CD1c-positive myeloid dendritic cell (primary cell): ENCODE results near the gene CENPX.

Experiments
- DNase-seq: peaks from one replicate; pipeline ENCODE4 v3.0.0-alpha.2; 2016; ENCODE audit errors: extremely low spot score

CENPX gene

DNA sequence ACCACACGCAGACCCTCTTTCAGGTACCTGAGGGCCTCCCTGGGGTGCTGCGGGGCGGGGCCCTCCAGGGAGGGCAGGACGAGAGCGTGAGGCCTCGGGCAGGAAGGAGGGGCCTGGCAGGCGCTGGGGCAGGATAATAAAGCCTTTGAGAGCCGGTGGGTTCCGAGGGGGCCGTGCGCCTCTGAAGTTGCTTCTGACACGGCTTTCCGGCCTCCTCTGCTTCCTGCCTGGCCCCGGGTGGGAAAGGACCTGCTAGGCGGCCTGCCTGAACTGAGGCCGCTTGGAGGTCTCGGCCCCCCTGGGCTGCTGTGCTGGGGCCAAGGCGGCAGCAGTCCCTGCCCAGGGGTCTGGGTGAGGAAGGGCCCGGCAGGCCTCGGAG is 10.4 kb downstream of the CENPX start:
- DNase-seq = no peak

DNA sequence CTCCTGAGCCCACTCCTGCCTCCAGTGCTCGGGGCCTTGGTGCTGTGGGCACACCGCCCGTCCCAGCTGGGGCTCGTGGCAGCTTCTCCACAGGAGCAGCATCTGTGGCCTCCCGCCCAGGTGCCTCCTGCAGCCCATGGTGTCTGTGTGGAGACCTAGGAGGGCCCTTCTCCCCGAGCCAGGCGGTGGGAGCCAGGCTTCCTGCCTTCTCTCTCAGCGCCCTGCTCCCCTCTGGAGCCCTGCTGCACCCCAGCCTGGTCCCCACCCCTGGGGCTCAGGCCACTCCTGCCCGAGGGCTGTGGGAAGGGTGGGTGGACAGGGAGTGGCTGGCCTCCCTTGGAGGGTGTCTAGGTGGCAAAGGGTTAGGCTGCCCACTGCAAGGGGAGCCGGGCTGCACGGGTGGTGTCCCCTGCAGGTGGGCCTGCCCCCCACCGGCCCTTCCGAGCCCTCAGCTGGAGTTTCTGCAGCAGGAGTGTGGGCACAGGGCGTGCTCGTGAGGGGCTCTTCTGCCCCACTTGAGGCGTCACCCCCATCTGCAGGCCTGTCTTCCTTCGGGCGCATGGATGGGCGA is 11.0 kb downstream of the CENPX start:
- no peak for DNase-seq

DNA sequence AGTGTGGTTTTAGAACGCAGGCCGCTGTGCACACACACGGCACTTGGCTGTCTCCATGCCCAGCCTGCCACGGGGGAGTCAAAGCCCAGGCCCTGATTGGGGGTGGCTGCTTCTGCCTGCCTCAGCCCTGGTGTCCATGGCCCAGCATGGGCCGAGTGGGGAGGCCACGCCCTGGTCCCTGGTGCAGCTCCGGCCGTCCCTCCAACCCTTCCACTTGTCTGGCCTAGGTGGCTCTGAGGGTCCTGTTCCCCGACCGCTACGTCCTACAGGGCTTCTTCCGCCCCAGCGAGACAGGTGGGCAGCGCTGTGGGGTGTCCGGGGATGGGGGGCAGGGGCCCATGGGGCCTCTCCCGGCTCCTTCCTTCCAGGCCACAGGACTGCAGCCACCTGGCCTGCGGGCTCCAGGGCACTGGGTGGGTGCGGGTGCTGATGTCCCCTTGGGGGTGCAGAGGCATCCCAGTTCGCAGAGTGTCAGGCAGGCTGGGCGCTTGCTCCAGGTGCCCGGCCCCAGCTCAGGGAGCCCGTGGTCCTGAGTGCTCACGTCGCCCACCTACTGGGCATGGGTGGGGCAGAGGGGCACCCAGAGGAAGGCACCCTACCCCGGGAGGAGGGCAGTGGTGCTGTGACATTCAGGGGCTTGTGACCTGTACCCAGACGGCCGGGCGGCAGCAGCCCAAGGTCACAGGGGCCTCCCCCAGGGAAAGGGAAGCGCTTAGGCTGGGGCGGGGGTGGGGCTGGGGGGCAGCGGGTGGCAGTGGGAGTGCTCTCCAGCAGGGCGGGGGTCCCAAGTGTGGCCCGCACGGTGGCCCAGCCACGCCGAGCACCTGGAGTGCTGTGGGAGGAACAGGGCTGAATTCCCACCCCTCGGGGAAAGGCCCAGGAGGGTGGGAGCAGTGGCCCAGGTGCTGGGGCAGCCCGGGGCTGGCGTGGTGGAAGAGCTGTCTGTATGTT is 11.8 kb downstream of the CENPX start:
- DNase-seq = no peak

DNA sequence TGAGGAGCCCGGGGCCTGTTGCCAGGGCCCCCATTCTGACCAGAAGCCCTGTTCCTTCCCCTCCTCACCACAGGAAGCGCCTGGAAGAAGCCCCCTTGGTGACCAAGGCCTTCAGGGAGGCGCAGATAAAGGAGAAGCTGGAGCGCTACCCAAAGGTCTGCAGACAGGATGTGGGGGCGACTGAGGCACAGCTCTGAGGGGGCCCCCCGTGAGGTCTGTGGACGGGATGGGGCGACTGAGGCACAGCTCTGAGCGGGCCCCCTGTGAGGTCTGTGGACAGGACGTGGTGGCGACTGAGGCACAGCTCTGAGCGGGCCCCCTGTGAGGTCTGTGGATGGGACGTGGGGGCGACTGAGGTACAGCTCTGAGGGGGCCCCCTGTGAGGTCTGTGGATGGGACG is 13.3 kb downstream of the CENPX start:
- no peak for DNase-seq

DNA sequence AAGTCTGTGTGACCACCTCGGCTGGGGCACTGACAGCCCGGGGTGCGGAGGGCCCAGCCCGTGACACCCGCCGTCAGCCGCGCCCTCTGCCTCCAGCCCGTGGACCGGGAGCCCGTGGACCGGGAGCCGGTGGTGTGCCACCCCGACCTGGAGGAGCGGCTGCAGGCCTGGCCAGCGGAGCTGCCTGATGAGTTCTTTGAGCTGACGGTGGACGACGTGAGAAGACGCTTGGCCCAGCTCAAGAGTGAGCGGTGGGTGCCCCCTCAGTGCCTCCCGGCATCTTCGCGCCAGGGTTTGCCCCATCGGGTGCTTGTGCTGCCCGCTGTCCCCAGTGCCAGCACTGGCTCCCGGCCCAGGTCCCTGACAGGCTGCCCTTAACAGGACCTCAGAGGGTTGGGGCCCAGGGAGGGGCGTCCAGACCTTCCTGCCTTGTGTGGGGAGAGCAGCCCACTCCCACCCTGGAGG is 13.7 kb downstream of the CENPX start:
- DNase-seq = no peak

DNA sequence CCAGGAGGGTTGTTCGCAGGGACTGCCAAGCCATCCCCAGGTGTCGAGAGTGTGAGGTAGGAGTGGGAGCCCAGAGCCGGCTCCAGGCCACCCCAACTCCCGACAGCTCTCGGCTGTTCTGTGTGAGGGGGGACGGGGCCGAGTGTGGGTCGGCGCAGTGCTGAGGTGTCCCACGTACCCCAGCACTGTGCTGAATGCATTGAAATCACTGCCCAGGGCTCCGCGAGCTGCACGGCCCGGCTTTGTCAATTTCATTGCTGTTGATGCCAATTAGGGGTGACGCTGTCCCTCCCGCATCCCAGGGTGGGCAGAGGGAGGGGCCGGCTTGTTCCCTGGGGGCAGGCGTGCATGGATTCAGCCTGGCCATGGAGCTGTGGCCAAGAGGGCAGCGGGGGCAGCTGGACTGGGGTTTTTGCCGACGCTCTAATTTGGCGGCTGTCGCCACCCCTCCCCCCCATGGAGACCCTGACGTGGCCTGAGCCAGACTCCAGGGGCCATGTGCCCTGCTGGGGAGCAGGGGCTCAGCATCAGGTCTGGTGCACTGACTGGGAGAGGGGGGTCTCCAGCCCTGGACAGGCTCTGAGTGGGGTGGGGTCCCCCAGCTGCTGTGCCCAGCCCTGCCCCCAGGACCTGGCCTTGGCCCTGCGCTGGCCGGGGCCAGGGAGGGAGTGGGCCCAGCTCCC is 14.3 kb downstream of the CENPX start:
- no peak for DNase-seq

DNA sequence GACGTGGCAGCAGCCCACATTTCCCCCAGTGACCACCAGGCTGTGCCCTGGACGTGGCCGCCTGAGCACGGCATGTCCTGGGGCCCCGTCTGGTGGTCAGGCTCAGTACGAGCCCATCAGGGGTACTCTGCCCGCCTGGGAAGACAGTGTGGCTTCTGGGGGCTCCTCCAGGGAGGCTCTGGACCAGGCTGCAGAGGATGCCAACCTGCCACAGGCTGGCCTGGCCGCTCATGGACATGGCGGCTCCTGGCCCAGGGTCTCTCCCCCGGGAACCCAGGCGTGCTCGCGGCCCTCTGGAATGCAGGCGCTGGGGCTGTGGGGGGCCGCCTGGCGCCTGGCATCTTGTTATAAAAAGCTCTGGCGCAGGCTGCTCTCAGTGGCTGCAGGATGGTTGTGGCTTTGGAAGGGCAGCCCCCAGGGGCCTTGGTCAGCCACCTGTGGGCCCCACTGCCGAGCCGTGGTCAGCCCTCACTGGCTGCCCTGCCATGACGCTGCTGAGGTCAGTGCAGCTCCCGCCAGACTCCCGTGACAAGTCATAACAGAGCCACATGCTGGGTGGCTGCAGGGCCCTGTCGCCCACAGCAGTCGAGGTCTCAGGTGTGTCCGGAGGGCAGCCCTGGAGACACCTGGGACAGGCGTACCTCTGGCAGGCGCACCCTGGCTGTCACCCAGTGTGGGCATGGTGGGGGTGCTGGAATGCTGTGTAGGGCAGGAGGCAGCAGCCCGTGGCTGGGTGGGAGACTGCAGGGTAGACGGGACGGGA is 15.0 kb downstream of the CENPX start:
- DNase-seq = no peak

DNA sequence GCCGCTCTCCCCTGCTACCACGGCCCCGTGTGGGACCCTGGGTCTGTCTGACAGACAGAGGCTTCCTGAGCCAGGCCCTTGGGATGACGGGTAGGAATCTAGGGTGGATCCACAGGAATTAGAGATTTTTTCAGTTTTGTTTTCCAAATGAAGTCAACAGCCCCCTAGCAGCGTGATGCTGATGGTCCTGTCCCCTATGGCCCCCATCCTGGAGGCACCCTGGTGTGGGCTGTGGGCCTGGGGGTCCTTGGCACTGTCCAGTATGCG is 15.5 kb downstream of the CENPX start:
- DNase-seq = no peak

DNA sequence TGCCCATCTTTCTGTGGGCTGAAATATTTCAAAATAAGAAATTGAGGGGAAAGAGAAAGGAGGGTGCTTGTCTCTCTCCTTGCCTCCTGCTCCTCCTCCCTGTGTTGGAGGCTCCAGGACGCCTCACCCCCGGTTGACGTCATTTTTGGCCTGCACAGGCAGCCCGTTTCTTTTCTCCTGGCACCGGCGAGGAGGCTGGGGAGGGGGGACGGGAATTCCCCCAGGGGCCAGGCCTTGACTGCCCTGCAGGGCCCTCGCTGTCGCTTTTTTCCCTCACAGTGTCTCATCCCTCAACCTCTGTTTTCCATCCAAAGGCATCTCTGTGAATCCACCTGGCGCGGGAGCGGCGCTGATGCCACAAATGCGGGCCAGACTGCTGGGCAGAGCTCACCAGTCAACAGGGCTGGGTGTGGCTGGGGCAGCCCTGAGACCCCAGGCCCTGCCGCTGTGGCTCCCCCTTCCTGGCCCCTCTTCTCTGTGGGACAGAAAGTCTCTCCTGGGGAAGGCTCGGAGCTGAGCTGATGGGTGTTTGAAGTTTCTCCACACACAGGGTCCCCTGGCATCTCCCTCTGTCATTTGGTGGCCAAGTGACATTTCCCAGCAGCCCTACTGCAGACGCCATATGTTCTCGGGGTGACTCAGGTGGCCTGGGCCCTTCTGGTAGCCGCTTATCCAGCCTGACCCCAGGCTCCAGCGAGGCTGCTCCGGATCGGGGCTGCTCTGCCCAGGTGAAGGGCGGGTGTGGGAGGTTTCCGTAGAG is 16.0 kb downstream of the CENPX start:
- DNase-seq = no peak

DNA sequence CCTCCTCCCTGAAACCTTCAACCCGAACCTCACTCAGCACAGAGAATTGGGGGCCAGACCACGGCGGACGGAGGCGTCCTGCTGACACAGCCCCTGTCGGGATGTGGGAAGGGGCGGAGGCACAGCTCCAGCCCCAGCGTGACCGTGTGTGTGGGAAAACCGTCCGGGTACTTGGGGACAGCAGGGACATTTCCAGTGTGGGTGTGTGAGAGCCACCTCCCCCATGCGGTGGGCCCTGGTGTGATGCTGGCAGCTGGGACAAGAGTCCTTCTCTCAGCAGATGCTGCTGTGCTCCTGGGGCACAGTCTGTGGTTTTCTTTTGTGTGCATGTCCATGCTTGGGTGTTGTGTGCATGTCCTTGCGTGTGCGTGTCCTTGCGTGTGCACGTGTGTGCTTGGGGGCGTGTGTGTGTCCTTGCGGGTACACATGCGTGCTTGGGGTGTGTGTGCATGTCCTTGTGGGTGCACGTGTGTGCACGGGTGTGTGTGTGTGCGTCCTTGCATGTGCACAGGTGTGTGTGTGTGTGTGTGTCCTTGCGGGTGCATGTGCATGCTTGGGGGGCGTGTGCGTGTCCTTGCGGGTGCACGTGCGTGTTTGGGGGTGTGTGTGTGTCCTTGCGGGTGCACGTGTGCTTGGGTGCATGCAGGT is 16.9 kb downstream of the CENPX start:
- DNase-seq = no peak

DNA sequence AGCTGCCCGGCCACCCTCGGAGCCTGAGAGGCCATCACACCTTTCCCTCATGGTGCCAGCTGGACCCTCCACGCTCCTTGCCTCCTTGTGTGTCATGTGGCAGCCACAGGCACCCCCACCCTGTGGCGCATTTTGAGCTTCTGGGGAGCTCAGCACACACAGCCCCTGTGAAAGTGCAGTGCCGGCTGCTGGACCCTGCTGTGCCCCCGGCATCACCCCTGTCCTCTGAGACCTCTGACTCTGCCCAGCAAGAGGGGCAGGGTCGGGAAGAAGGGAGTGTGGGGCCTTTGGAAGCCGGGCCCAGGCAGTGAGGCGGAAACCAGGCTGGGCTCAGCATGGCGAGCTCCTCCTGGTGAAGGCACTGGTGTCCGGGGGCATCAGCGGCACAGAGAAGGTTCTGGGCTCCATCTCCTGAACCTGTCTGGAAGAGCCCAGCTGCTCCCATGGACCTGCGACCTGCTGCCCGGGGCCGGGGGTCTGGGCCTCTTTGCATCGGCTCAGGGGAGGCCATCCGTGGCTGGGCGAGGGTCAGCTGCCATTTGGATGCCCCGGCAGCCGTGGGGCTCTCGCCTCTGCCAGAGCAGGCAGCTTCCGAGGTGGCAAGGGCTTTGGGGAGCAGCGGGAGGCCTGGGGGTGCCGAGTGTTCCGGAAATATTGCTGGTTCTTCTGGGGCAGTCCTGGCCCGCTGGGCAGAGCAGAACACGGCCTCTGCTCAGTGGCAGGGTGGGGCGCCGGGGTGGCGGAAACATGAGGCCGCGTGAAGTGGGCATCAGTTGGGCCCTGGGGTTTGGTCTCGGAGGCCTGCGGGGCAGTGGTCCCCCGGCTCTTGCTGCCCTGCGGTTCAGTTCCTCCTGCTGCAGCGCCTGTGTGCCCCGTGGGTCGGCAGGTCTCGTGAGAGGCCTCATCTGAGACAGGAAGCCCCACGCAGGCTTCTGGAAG is 17.9 kb downstream of the CENPX start:
- DNase-seq = no peak

DNA sequence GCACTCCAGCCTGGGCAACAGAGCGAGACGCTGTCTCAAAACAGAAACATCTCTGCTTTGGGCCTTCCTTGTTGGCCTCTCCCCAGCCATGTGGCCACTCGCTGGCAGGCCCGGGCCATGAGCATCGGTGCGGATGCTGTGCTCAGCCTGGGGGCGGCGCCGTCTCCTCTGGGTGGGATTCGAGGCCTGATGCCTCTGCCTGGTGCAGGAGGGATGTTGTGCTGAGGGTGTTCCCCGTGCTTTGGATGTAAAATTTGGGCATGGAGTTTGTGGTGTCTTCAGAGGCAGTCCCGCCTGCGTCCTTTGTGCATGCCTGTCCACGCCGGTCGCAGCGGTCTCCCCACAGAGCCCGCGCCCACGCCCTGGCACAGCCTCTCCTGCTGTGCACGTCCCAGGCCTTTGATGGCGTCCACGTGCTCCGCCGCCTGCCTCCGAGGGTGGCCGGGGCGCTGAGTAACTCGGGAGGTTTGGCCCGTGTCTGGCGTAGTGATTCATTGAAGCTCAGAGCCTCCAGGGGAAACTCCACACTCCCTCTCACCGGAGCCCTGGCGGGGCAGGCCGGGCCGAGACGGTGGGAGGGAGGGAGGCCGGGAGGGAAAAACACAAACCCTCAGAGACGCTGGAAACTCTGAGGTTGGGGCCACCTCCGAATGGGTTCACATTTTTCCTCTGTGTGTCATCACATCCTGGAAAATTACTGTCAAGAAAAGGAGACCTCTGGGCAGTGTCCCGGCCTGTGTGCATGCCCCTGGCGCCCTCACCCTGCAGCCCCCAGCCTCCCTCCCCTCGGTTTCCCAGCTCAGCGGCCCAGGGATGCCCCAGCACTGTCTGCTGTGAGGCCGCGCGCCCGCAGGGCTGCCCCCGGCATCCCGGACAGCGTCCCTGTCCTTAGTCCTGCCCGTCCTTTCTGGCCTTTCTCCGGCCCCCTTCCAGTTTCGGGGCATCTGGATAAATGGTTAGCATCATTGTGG is 19.0 kb downstream of the CENPX start:
- DNase-seq = no peak

DNA sequence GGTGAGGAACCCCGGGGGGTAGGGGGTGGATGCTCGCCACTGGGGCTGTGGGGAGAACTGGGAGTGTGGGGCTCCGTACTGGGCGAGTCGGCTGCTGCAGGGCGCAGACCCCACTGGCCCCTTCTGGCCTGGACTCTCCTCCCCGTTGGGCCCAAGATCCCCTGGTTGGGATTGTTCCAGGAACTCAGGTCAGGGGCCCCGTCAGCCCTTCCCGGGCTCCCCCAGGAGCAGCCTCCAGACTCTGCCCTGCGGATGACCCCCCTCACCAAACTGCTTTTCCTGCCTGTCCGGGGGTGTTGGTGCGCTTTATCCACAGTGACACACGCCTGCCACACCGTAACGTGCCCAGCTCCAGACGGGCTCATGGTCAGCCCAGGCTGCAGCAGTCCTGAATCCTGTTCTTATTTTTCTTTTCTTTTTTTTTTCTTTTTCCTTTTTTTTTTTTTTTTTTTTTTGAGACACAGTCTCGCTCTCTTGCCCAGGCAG is 21.1 kb downstream of the CENPX start:
- DNase-seq = no peak

DNA sequence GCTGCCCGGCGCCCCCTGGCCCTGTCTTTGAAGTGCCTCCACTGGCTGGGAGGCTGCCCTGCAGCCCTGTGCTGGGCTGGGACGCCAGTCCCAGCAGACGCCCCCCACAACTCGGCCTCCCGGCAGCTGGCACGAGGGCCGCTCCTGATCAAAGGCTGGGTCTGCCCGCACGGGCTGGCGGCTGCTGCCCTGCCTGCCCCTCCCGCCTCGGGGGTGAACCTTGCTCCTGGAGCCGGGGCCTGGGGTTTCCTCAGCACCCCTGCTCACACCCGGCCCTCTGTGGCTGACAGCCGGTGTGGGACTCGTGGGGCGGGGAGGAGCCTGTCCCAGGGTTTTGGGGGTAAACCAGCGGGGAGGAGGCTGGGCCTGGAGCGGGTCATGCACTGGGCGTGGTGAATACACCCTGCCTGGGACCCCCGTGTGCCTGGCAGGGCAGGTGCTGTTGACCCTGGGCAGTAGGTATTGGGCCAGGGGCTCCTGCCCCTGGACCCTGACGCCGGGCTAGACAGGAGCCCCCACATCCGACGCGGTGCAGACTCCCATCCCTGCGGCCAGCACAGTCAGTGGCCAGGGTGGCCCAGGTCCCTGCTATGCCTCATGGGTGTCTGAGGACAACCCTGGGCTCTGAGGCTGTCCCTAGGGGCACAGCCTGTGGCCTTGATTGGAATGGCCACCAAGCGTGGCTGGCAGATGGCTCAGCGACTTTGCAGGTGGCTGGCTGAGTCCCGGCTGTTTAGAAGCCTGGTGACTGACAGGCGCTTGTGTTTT is 21.7 kb downstream of the CENPX start:
- no peak for DNase-seq

DNA sequence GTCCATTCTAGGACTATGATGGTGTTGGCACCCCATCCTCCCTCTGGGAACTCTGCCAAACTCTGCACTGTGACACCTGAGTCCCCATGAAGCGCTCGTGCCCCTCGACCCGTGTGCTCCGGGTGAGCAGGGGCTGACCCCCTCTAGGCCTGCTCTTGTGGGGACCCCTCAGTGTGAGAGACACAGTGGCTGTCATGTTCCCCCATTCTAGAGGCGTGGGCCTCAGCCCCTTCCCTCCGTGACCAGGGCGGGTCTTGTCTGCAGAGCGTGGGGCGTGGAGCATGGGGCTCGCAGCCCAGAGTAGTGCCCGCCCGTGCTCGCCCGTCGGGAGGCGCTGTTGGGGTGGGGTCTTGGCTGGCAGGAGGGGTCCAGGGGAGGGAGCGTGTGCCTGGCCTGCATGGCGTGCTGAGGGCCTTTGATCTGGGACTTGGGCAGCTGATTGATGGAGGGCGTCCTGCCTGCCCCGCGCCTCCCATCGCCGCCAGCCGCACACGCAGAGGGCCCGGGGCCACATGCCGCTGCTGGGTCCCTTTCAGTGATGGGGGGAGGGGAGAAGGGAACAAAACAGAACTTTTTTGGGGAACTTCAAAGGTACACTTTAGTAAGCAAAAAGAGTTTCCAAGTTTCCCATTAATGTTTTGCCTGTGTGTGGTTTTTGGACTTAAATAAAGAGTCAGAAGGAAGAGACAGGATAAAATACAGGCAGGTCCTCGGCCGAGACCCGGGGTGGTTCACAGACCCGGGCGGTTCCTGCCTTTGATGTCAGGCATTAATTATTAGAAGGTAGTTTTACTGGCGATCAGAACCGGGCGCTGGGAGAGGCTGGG is 22.5 kb downstream of the CENPX start:
- no peak for DNase-seq

DNA sequence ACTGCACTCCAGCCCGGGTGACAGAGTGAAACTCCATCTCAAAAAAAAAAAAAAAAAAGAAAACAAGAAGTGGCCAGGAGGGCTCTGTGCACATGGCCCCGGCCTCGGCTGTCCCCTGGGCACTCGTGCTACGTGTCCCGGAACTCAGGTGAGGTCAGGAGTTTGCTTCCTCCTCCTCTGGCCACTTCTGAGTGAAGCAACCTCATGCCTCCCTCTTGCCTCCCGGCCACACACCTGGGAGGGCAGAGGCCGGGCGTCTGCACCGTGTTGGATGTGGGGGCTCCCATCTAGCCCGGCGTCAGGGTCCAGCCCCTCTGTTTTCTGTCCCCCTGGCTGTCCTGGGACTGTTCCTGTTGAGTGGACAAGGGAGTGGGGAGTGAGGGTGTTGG is 23.1 kb downstream of the CENPX start:
- no peak for DNase-seq
